Parathyroid adenoma (tissue), 2 donors: ENCODE data around the gene ENOX1.

ENCODE experiments used
- H2AFZ ChIP-seq: fragments of 300-600 bp; sonication (generic); one replicate; pipeline ENCODE4 v1.7.0; 2017; ENCODE audit warnings: antibody characterized with exemption, mild to moderate bottlenecking
- H3K27ac ChIP-seq: fragments of 300-600 bp; sonication (generic); one replicate; pipeline ENCODE4 v1.7.0; 2017
- H3K27me3 ChIP-seq: fragments of 300-600 bp; sonication (generic); one replicate; pipeline ENCODE4 v1.7.0; 2017; ENCODE audit warnings: low read length; ENCODE audit not compliant: control insufficient read depth, insufficient read depth
- H3K36me3 ChIP-seq: fragments of 300-600 bp; sonication (generic); one replicate; pipeline ENCODE4 v1.7.0; 2017; ENCODE audit warnings: low read length; ENCODE audit not compliant: control insufficient read depth, insufficient read depth
- H3K4me1 ChIP-seq: fragments of 300-600 bp; sonication (generic); one replicate; pipeline ENCODE4 v1.7.0; 2017; ENCODE audit warnings: control low read depth
- H3K4me2 ChIP-seq: fragments of 300-600 bp; sonication (generic); one replicate; pipeline ENCODE4 v1.7.0; 2017; ENCODE audit warnings: low read length
- H3K4me3 ChIP-seq: fragments of 300-600 bp; sonication (generic); one replicate; pipeline ENCODE4 v1.7.0; 2017; ENCODE audit warnings: low read depth, low read length
- H3K79me2 ChIP-seq: fragments of 300-600 bp; sonication (generic); one replicate; pipeline ENCODE4 v1.7.0; 2017; ENCODE audit warnings: control low read depth
- H3K9ac ChIP-seq: fragments of 300-600 bp; sonication (generic); one replicate; pipeline ENCODE4 v1.7.0; 2017; ENCODE audit warnings: mild to moderate bottlenecking
- H3K9me3 ChIP-seq: fragments of 300-600 bp; sonication (generic); one replicate; pipeline ENCODE4 v1.7.0; 2017; ENCODE audit warnings: low read length; ENCODE audit not compliant: control insufficient read depth
- CTCF ChIP-seq: fragments of 300-600 bp; sonication (generic); IDR thresholded peaks from one replicate; pipeline ENCODE4 v1.7.0; 2017; ENCODE audit warnings: antibody characterized with exemption, mild to moderate bottlenecking
- donor health status: primary hyperparathyroidism.

Gene ENOX1

GRCh38 chr13:43537124-43537523 is 249.6 kb downstream of the ENOX1 start:
- no peak for TF ChIP-seq CTCF
- Histone ChIP-seq H3K4me2 (no peak overlapping the region), H3K4me3 (no peak overlapping the region), H3K27me3 (no peaks in the 10 kb centered on the region), H2AFZ (no peak overlapping the region), H3K9me3 (no peaks in the 10 kb centered on the region), H3K79me2 (no peaks in the 10 kb centered on the region), H3K36me3 (no peaks in the 10 kb centered on the region), H3K27ac (no peak overlapping the region), H3K9ac (no peak overlapping the region), H3K4me1 (peaks cover 2% of the 10 kb centered on the region)

- Histone ChIP-seq H3K4me3 (no peak overlapping the region), H3K79me2 (no peaks in the 10 kb centered on the region), H2AFZ (no peak overlapping the region), H3K4me1 (no peaks in the 10 kb centered on the region), H3K27ac (no peak overlapping the region), H3K4me2 (no peak overlapping the region), H3K9ac (no peak overlapping the region), H3K27me3 (no peaks in the 10 kb centered on the region), H3K9me3 (no peaks in the 10 kb centered on the region), H3K36me3 (no peaks in the 10 kb centered on the region)
- TF ChIP-seq CTCF: no peak
Observed at GRCh38 chr13:43529796-43530195, 257.0 kb downstream of the ENOX1 start.

- no peak overlapping the region for H3K27ac ChIP-seq
- TF ChIP-seq CTCF: no peak
- H3K79me2 ChIP-seq: no peaks in the 10 kb centered on the region
- no peaks in the 10 kb centered on the region for H3K9me3 ChIP-seq
- H3K9ac ChIP-seq: no peak overlapping the region
- H2AFZ ChIP-seq: no peak overlapping the region
- H3K27me3 ChIP-seq: no peaks in the 10 kb centered on the region
- H3K4me3 ChIP-seq: no peak overlapping the region
- no peak overlapping the region for H3K4me2 ChIP-seq
- H3K4me1 ChIP-seq: no peaks in the 10 kb centered on the region
- no peaks in the 10 kb centered on the region for H3K36me3 ChIP-seq
Observed at GRCh38 chr13:43528992-43529391, 257.8 kb downstream of the ENOX1 start.

- H3K27me3 ChIP-seq: no peaks in the 10 kb centered on the region
- H3K36me3 ChIP-seq: no peaks in the 10 kb centered on the region
- H3K27ac ChIP-seq: no peak overlapping the region
- no peaks in the 10 kb centered on the region for H3K9me3 ChIP-seq
- TF ChIP-seq CTCF: no peak
- no peak overlapping the region for H3K4me3 ChIP-seq
- no peak overlapping the region for H2AFZ ChIP-seq
- H3K79me2 ChIP-seq: no peaks in the 10 kb centered on the region
- no peaks in the 10 kb centered on the region for H3K4me1 ChIP-seq
- no peak overlapping the region for H3K4me2 ChIP-seq
- no peak overlapping the region for H3K9ac ChIP-seq
Observed at GRCh38 chr13:43522788-43523187, 264.0 kb downstream of the ENOX1 start.

- Histone ChIP-seq H3K4me1 (no peaks in the 10 kb centered on the region), H2AFZ (no peak overlapping the region), H3K79me2 (no peaks in the 10 kb centered on the region), H3K27ac (no peak overlapping the region), H3K4me2 (no peak overlapping the region), H3K27me3 (no peaks in the 10 kb centered on the region), H3K36me3 (no peaks in the 10 kb centered on the region), H3K4me3 (no peak overlapping the region), H3K9ac (no peak overlapping the region), H3K9me3 (no peaks in the 10 kb centered on the region)
- TF ChIP-seq CTCF: no peak
Observed at GRCh38 chr13:43520351-43520750, 266.4 kb downstream of the ENOX1 start.
